ENCODE measurements around the gene UNC5B.

UNC5B gene

GRCh38 chr10:71300555-71301370 lies 88.4 kb downstream of the UNC5B start:
- no peak overlapping the region for H3K4me3 ChIP-seq (ENCODE audit: control insufficient read depth, low read depth, low read length)
- no peak for TF ChIP-seq CTCF (IDR thresholded peaks at IDR 0.05; ENCODE audit: control insufficient read depth, insufficient read depth, low read depth, low read length, missing control alignments)
- no peak for DNase-seq (ENCODE audit: low read depth)

GRCh38 chr10:71301371-71301916 lies 89.1 kb downstream of the UNC5B start:
- no peak for TF ChIP-seq CTCF (IDR thresholded peaks at IDR 0.05; ENCODE audit: control insufficient read depth, insufficient read depth, low read depth, low read length, missing control alignments)

GRCh38 chr10:71302451-71302850 lies 90.1 kb downstream of the UNC5B start:
- DNase-seq (ENCODE audit: low read depth) = no peak
- H3K4me3 ChIP-seq (ENCODE audit: control insufficient read depth, low read depth, low read length) = no peak overlapping the region
- TF ChIP-seq CTCF (IDR thresholded peaks at IDR 0.05; ENCODE audit: control insufficient read depth, insufficient read depth, low read depth, low read length, missing control alignments) = no peak

More at GRCh38 chr10:71301371-71301916, 89.1 kb downstream of the UNC5B start:
- DNase-seq (ENCODE audit: low read depth) = no peak
- H3K4me3 ChIP-seq (ENCODE audit: control insufficient read depth, low read depth, low read length) = no peak overlapping the region

- no peak for DNase-seq (ENCODE audit: low read depth)
- H3K4me3 ChIP-seq (ENCODE audit: control insufficient read depth, low read depth, low read length) = no peak overlapping the region
- peak; percentile 48 for TF ChIP-seq CTCF (IDR thresholded peaks at IDR 0.05; ENCODE audit: control insufficient read depth, insufficient read depth, low read depth, low read length, missing control alignments)
Observed at GRCh38 chr10:71302874-71303568, 90.7 kb downstream of the UNC5B start.

GRCh38 chr10:71303569-71303907 lies 91.2 kb downstream of the UNC5B start:
- TF ChIP-seq CTCF (IDR thresholded peaks at IDR 0.05; ENCODE audit: control insufficient read depth, insufficient read depth, low read depth, low read length, missing control alignments) = no peak
- no peak for DNase-seq (ENCODE audit: low read depth)
- H3K4me3 ChIP-seq (ENCODE audit: control insufficient read depth, low read depth, low read length) = no peak overlapping the region

- DNase-seq (ENCODE audit: low read depth) = no peak
- no peak for TF ChIP-seq CTCF (IDR thresholded peaks at IDR 0.05; ENCODE audit: control insufficient read depth, insufficient read depth, low read depth, low read length, missing control alignments)
- H3K4me3 ChIP-seq (ENCODE audit: control insufficient read depth, low read depth, low read length) = no peak overlapping the region
Observed at GRCh38 chr10:71304914-71305313, 92.5 kb downstream of the UNC5B start.
